ENCODE results near the gene SHISAL1. TPM values are rescaled to one million over a fixed set of nuclear protein-coding genes. Genes with fewer than 3 reads are reported as not detected.

The SHISAL1 gene
- polyA plus RNA-seq, 1 experiment = 2.4 TPM

DNA sequence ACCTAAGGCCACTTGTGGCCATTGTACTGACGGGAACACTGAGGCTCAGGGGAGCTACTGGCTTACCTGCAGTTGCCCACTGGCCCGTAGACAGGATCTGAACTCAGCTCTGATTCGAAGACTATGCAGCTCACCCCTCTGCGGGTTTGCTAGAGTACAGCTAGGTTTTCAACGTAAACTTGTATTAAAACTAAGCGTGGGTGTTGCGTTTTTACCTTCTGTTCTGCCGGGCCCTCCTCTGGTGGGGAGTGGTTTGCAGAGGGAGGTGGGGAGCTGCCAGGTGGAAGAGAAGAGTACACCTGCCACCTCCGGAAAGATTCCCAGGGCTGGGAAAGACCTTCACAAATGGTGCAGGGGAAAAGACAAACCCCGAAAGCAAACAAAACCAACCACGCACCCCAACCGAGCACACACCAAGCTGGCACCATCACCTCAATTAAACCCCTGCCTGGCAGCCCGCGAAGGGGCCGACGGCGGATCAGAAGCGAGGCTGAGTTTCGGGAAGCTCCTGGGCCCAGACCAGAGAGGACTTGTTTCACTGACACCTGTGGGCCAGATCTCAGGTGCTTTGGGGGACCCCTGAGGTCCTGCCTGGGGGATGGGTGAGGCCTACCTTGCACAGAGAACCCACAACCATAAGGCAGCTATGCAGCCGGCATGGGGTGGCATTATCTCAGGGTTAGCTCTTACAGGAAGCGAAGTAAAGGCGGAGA lies 37.7 kb downstream of the SHISAL1 start:
- TF ChIP-seq, protein P1, sequence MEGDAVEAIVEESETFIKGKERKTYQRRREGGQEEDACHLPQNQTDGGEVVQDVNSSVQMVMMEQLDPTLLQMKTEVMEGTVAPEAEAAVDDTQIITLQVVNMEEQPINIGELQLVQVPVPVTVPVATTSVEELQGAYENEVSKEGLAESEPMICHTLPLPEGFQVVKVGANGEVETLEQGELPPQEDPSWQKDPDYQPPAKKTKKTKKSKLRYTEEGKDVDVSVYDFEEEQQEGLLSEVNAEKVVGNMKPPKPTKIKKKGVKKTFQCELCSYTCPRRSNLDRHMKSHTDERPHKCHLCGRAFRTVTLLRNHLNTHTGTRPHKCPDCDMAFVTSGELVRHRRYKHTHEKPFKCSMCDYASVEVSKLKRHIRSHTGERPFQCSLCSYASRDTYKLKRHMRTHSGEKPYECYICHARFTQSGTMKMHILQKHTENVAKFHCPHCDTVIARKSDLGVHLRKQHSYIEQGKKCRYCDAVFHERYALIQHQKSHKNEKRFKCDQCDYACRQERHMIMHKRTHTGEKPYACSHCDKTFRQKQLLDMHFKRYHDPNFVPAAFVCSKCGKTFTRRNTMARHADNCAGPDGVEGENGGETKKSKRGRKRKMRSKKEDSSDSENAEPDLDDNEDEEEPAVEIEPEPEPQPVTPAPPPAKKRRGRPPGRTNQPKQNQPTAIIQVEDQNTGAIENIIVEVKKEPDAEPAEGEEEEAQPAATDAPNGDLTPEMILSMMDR (IDR thresholded peaks at IDR 0.05; ENCODE audit: low read depth, low read length) = no peak
- POLR2A ChIA-PET = no interaction called here
- CTCF ChIA-PET = no interaction called here
- H3K9me3 ChIP-seq (ENCODE audit: control insufficient read depth, insufficient read depth, low read length) = no peaks in the 10 kb centered on the region
- H3K4me3 ChIP-seq (ENCODE audit: low read depth, low read length) = no peak overlapping the region
- H3K27me3 ChIP-seq (ENCODE audit: control insufficient read depth, insufficient read depth, low read length) = peaks cover 13% of the 10 kb centered on the region
- no peak for DNase-seq (ENCODE audit: low read depth, low spot score)
- H3K27ac ChIP-seq (ENCODE audit: low read depth, low read length) = no peak overlapping the region

DNA sequence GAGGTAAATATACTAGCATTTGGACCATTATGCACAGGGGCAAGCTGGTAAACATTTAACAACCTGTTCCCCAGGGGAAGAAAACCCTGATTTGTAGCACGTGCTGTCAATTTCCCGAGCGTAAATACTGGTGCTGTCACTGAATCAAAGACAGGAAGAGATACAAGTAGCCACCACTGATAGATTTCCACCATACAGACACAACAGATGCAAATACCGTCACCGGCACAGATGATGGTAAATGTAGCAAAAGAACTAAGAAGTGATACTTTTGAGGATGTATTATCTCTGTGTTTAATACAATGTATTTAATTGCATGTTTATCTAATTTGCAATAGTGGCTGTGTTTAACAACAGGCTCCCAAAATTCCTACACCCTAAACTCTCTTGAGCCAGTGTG lies 39.6 kb downstream of the SHISAL1 start:
- no peaks in the 10 kb centered on the region; the same call in 1 of the 2 replicates for H3K9me3 ChIP-seq (ENCODE audit: control insufficient read depth, insufficient read depth, low read length)
- ChIA-PET POLR2A (no interaction called here), CTCF (no interaction called here)
- TF ChIP-seq, protein P1 (IDR thresholded peaks at IDR 0.05; ENCODE audit: low read depth, low read length) = no peak
- no peak overlapping the region for H3K4me3 ChIP-seq (ENCODE audit: low read depth, low read length)
- peaks cover 6% of the 10 kb centered on the region for H3K27me3 ChIP-seq (ENCODE audit: control insufficient read depth, insufficient read depth, low read length)
- DNase-seq (ENCODE audit: low read depth, low spot score) = no peak
- no peak overlapping the region for H3K27ac ChIP-seq (ENCODE audit: low read depth, low read length)

DNA sequence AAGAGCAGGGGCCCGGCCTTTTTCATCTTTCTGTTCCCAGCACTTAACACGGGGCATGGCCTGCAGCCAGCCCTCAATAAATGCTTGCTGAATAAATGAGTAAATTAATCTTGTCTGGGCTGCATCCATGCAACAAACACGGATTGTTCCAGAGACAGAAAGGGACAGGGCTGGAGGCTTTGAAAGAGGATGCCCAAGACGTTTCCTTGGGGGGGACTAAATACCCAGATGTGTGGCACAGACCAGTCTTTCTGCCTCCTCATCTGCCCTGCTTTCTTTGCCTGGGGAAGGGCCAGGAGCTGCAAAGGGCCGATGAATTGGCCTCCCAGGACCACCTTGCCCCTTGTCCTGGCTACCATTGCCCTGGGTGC lies 40.4 kb downstream of the SHISAL1 start:
- Histone ChIP-seq H3K27ac (ENCODE audit: low read depth, low read length) (no peak overlapping the region), H3K4me3 (ENCODE audit: low read depth, low read length) (no peak overlapping the region), H3K9me3 (ENCODE audit: control insufficient read depth, insufficient read depth, low read length) (no peaks in the 10 kb centered on the region; the same call in 1 of the 2 replicates), H3K27me3 (ENCODE audit: control insufficient read depth, insufficient read depth, low read length) (peaks cover 9% of the 10 kb centered on the region)
- TF ChIP-seq, protein P1 (IDR thresholded peaks at IDR 0.05; ENCODE audit: low read depth, low read length) = no peak
- CTCF ChIA-PET = no interaction called here
- no peak for DNase-seq (ENCODE audit: low read depth, low spot score)
- POLR2A ChIA-PET = no interaction called here

DNA sequence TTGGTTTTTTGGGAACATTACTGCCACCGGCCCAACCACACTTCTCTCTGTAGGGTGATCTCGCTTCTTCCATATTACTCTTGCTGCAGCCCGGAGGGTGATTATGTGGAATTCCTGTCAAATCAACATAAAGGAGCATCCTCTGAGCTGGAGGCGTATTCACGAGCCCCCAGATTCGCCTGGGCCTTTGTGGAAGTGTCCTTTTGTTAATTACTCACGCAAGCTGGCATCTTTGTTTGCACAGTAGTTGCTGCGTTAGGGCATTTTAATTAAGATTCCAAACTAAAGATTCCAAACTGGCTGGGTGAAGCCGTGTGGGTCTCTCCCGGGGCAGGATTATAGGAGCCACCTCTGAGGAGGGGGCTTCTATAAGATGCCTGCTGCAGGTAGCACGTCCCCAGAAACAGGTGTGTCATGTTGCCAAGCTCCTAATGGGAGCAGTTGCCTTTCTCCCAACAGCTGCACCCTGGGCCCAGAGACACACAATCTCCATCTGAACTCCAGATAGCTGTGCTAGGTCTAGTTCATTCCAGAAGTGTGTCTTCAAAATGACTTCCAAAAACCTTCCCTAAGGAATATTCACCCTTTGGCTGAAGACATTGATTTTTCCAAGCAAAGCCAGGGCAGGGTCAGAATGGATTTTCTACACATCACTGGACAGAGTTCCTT lies 40.9 kb downstream of the SHISAL1 start:
- TF ChIP-seq, protein P1 (IDR thresholded peaks at IDR 0.05; ENCODE audit: low read depth, low read length) = no peak
- DNase-seq (ENCODE audit: low read depth, low spot score) = no peak
- CTCF ChIA-PET = no interaction called here
- H3K4me3 ChIP-seq (ENCODE audit: low read depth, low read length) = no peak overlapping the region
- no peak overlapping the region for H3K27ac ChIP-seq (ENCODE audit: low read depth, low read length)
- no peaks in the 10 kb centered on the region; the same call in 1 of the 2 replicates for H3K9me3 ChIP-seq (ENCODE audit: control insufficient read depth, insufficient read depth, low read length)
- POLR2A ChIA-PET = no interaction called here
- peaks cover 9% of the 10 kb centered on the region for H3K27me3 ChIP-seq (ENCODE audit: control insufficient read depth, insufficient read depth, low read length)

DNA sequence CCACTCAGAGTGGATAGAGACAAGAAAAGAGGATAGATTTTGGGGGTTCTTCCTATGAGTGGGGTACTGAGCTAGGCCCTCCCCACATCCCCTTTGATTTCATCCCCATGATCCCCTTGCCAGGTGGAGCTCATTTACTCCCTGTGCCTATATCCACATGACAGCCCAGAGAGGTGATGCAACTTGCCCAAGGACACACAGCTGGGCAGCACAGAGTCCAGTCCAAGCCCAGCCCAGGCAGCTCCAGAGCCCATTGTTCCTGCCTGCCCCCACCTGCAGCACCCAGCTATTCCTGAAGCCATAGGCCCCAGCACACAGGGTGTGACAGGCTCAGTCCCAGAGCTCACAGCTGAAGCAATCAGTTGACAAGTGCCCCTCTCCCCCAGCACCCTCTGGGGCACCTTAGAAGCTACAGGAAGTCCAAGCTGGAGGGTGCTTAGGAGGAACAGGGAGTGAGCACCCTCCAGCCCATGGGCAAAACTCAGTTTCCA lies 41.7 kb downstream of the SHISAL1 start:
- TF ChIP-seq, protein P1 (IDR thresholded peaks at IDR 0.05; ENCODE audit: low read depth, low read length) = no peak
- Histone ChIP-seq H3K27ac (ENCODE audit: low read depth, low read length) (no peak overlapping the region), H3K9me3 (ENCODE audit: control insufficient read depth, insufficient read depth, low read length) (no peaks in the 10 kb centered on the region; the same call in 1 of the 2 replicates), H3K4me3 (ENCODE audit: low read depth, low read length) (no peak overlapping the region), H3K27me3 (ENCODE audit: control insufficient read depth, insufficient read depth, low read length) (peaks cover 6% of the 10 kb centered on the region)
- CTCF ChIA-PET = interaction anchor here (0.5 kb wide), 1 partner anchor 373 kb away, joined by 3 read pairs; no protein-coding TSS in a partner anchor
- DNase-seq (ENCODE audit: low read depth, low spot score) = no peak
- POLR2A ChIA-PET = no interaction called here

All from AG04450 (cell line).